Subcutaneous abdominal adipose tissue (tissue), 5 donors: ENCODE measurements around the gene CCDC97.

Experiments
- H3K27ac ChIP-seq: one replicate; pipeline ENCODE4 v1.7.0; 2013; ENCODE audit warnings: low read depth, mild to moderate bottlenecking, inconsistent platforms, low read length, moderate library complexity
- H3K27me3 ChIP-seq, 5 donors: one replicate each; pipeline ENCODE4 v1.7.0; 2013; ENCODE audit warnings: low read length in 5 of 5, inconsistent platforms in 1 of 5; ENCODE audit not compliant: control insufficient read depth in 5 of 5, insufficient read depth in 4 of 5
- H3K36me3 ChIP-seq, 5 donors: one replicate each; pipeline ENCODE4 v1.7.0; 2013; ENCODE audit warnings: low read length in 5 of 5; ENCODE audit not compliant: control insufficient read depth in 5 of 5, insufficient read depth in 5 of 5
- H3K4me1 ChIP-seq, 5 donors: one replicate each; pipeline ENCODE4 v1.7.0; 2013; ENCODE audit warnings: low read length in 5 of 5, mild to moderate bottlenecking in 3 of 5, moderate library complexity in 1 of 5; ENCODE audit not compliant: control insufficient read depth in 5 of 5, insufficient read depth in 5 of 5
- H3K4me3 ChIP-seq, 5 donors: one replicate each; pipeline ENCODE4 v1.7.0; 2013; ENCODE audit warnings: low read length in 5 of 5, low read depth in 1 of 5
- H3K9ac ChIP-seq, 5 donors: one replicate each; pipeline ENCODE4 v1.7.0; 2013; ENCODE audit warnings: low read length in 5 of 5, mild to moderate bottlenecking in 4 of 5, moderate library complexity in 3 of 5
- H3K9me3 ChIP-seq, 5 donors: one replicate each; pipeline ENCODE4 v1.7.0; 2013; ENCODE audit warnings: low read length in 5 of 5; ENCODE audit not compliant: control insufficient read depth in 5 of 5
- donor health status: healthy.
- donor health status: healthy.
- donor health status: healthy.
- donor health status: healthy.
- donor health status: healthy.

Gene CCDC97

GRCh38 chr19:41356984-41357739, 47.2 kb downstream of the CCDC97 start:
- Histone ChIP-seq H3K27ac (no peak overlapping the region), H3K9ac (no peak overlapping the region)

GRCh38 chr19:41357746-41358145, 47.8 kb downstream of the CCDC97 start:
- H3K9me3 ChIP-seq: no peaks in the 10 kb centered on the region
- no peak overlapping the region for H3K9ac ChIP-seq
- peaks cover 0 to 45% (median 14%) of the 10 kb centered on the region in 5 donors for H3K4me1 ChIP-seq
- no peak overlapping the region for H3K27ac ChIP-seq
- peaks cover 0 to 7% (median 3%) of the 10 kb centered on the region in 5 donors for H3K27me3 ChIP-seq
- no peak overlapping the region for H3K4me3 ChIP-seq
- no peaks in the 10 kb centered on the region for H3K36me3 ChIP-seq

More at GRCh38 chr19:41356984-41357739, 47.2 kb downstream of the CCDC97 start:
- H3K27me3 ChIP-seq: peaks cover 0 to 7% (median 5%) of the 10 kb centered on the region in 5 donors
- peaks cover 0 to 51% (median 18%) of the 10 kb centered on the region in 5 donors for H3K4me1 ChIP-seq
- H3K4me3 ChIP-seq: no peak overlapping the region
- H3K36me3 ChIP-seq: no peaks in the 10 kb centered on the region
- H3K9me3 ChIP-seq: no peaks in the 10 kb centered on the region

- H3K27me3 ChIP-seq: no peaks in the 10 kb centered on the region
- H3K9ac ChIP-seq: no peak overlapping the region
- H3K4me3 ChIP-seq: no peak overlapping the region
- no peaks in the 10 kb centered on the region for H3K9me3 ChIP-seq
- H3K4me1 ChIP-seq: peaks cover 3 to 41% (median 16%) of the 10 kb centered on the region in 5 donors
- H3K27ac ChIP-seq: no peak overlapping the region
- no peaks in the 10 kb centered on the region for H3K36me3 ChIP-seq
Observed at GRCh38 chr19:41359741-41360140, 49.8 kb downstream of the CCDC97 start.

GRCh38 chr19:41362143-41362847, 52.3 kb downstream of the CCDC97 start:
- peaks cover 4 to 30% (median 20%) of the 10 kb centered on the region in 5 donors for H3K4me1 ChIP-seq
- H3K36me3 ChIP-seq: no peaks in the 10 kb centered on the region
- H3K9ac ChIP-seq: no peak overlapping the region
- no peak overlapping the region for H3K4me3 ChIP-seq
- H3K27me3 ChIP-seq: no peaks in the 10 kb centered on the region
- no peak overlapping the region for H3K27ac ChIP-seq
- no peaks in the 10 kb centered on the region for H3K9me3 ChIP-seq

- no peaks in the 10 kb centered on the region for H3K36me3 ChIP-seq
- no peaks in the 10 kb centered on the region for H3K9me3 ChIP-seq
- H3K27ac ChIP-seq: peak overlapping the region; percentile 97
- H3K9ac ChIP-seq: peak overlapping the region; percentile 68 to 96 (median 92)
- peak overlapping the region; percentile 75 to 99 (median 92) for H3K4me3 ChIP-seq
- no peaks in the 10 kb centered on the region for H3K27me3 ChIP-seq
- peaks cover 4 to 27% (median 17%) of the 10 kb centered on the region in 5 donors for H3K4me1 ChIP-seq
Observed at GRCh38 chr19:41363371-41363752, 53.4 kb downstream of the CCDC97 start.

GRCh38 chr19:41363753-41364523, 54.0 kb downstream of the CCDC97 start, which contains the start of gene B9D2:
Gene B9D2 (minus strand): TSS chr19:41364149. CDS start chr19:41363519, 630 bp downstream.
- no peaks in the 10 kb centered on the region for H3K27me3 ChIP-seq
- H3K9ac ChIP-seq: peak within 1 kb of the TSS; percentile 70 to 96 (median 92)
- H3K27ac ChIP-seq: peak within 1 kb of the TSS; percentile 97
- peaks cover 4 to 27% (median 17%) of the 10 kb centered on the region in 5 donors for H3K4me1 ChIP-seq
- H3K9me3 ChIP-seq: no peaks in the 10 kb centered on the region
- H3K4me3 ChIP-seq: peak within 1 kb of the TSS; percentile 75 to 99 (median 92)
- no peaks in the 10 kb centered on the region for H3K36me3 ChIP-seq

GRCh38 chr19:41364524-41365391, 54.8 kb downstream of the CCDC97 start:
- Histone ChIP-seq H3K9ac (peak overlapping the region; percentile 43 to 96 (median 88)), H3K27ac (peak overlapping the region; percentile 97), H3K36me3 (no peaks in the 10 kb centered on the region), H3K4me1 (peaks cover 4 to 27% (median 17%) of the 10 kb centered on the region in 5 donors), H3K4me3 (peak overlapping the region; percentile 75 to 99 (median 92)), H3K9me3 (no peaks in the 10 kb centered on the region), H3K27me3 (no peaks in the 10 kb centered on the region)

GRCh38 chr19:41366089-41366488, 56.1 kb downstream of the CCDC97 start:
- no peak overlapping the region for H3K4me3 ChIP-seq
- no peaks in the 10 kb centered on the region for H3K27me3 ChIP-seq
- no peaks in the 10 kb centered on the region for H3K9me3 ChIP-seq
- H3K9ac ChIP-seq: no peak overlapping the region
- H3K36me3 ChIP-seq: no peaks in the 10 kb centered on the region
- H3K27ac ChIP-seq: no peak overlapping the region
- peaks cover 4 to 27% (median 17%) of the 10 kb centered on the region in 5 donors for H3K4me1 ChIP-seq

- no peaks in the 10 kb centered on the region for H3K27me3 ChIP-seq
- H3K9me3 ChIP-seq: no peaks in the 10 kb centered on the region
- no peak overlapping the region for H3K9ac ChIP-seq
- H3K4me1 ChIP-seq: peaks cover 4 to 26% (median 17%) of the 10 kb centered on the region in 5 donors
- no peak overlapping the region for H3K27ac ChIP-seq
- no peaks in the 10 kb centered on the region for H3K36me3 ChIP-seq
- no peak overlapping the region for H3K4me3 ChIP-seq
Observed at GRCh38 chr19:41367848-41368301, 57.9 kb downstream of the CCDC97 start.
